Thyroid gland (tissue), 4 donors: ENCODE data around the gene UCK2. TPM values are rescaled to one million over a fixed set of nuclear protein-coding genes. Genes with fewer than 3 reads are reported as not detected.

Experiments used
- DNase-seq, 2 donors: peaks; one replicate each; pipeline ENCODE4 v3.0.0-alpha.2; 2019
- H3K27ac ChIP-seq, 3 donors: fragments of 200-600 bp; sonication (generic); 1 replicate in 2 of 3; 2 replicates in 1 of 3; pipeline ENCODE4 v1.5.1; 2016 to 2019; ENCODE audit warnings: mild to moderate bottlenecking in 1 of 3, moderate library complexity in 1 of 3
- H3K27me3 ChIP-seq: fragments of 200-600 bp; sonication (generic); one replicate; pipeline ENCODE4 v1.5.1; 2019
- H3K36me3 ChIP-seq, 2 donors: fragments of 200-600 bp; sonication (generic); one replicate each; pipeline ENCODE4 v1.5.1; 2016 to 2019
- H3K4me1 ChIP-seq, 2 donors: fragments of 200-600 bp; sonication (generic); one replicate each; pipeline ENCODE4 v1.5.1; 2017 to 2019
- H3K4me3 ChIP-seq, 3 donors: fragments of 200-600 bp; sonication (generic); replicated peaks in 1 of 3; 1 replicate in 2 of 3; 2 replicates in 1 of 3; pipeline ENCODE4 v1.5.1; 2016; ENCODE audit warnings: mild to moderate bottlenecking in 1 of 3
- H3K9me3 ChIP-seq: fragments of 200-600 bp; sonication (generic); one replicate; pipeline ENCODE4 v1.5.1; 2017
- POLR2A ChIP-seq, 2 donors: fragments of 450-650 bp; IDR thresholded peaks; one replicate each; pipeline ENCODE4 v1.6.1; 2017; ENCODE audit warnings: antibody characterized with exemption in 2 of 2, mild to moderate bottlenecking in 2 of 2, moderate library complexity in 1 of 2
- WGBS, 2 donors: methylation state at CpG; one replicate each; pipeline ENCODE4 v1.1.5; 2017; 5-methylcytosine and 5-hydroxymethylcytosine counted together
- intact Hi-C: fragments of 100-400 bp; cut with DNase I; formaldehyde crosslinking; loops from one replicate; pipeline ENCODE4 v1.15.1; 2023
- total RNA-seq, 4 donors: library from RNA; depleted of rRNA; stranded (reverse); fragments of >200 nt; gene quantifications; one replicate each; pipeline ENCODE4 v1.2.3, GENCODE V29; 2016
- TF ChIP-seq, protein P1 (sequence below), 6 experiments: fragments of 200-600 bp in 3 of 6; fragments of 450-650 bp in 3 of 6; sonication (generic) in 3 of 6; IDR thresholded peaks; one replicate each; pipeline ENCODE4 v1.5.1; 2016 to 2019; ENCODE audit warnings: antibody characterized with exemption in 6 of 6, mild to moderate bottlenecking in 2 of 6, inconsistent platforms in 1 of 6, moderate library complexity in 1 of 6

Gene UCK2
- total RNA-seq, 4 donors from 2014 or later: 15.9 to 21.0 (median 19.3) TPM

- Histone ChIP-seq H3K4me3 (no peak overlapping the region), H3K27me3 (no peaks in the 10 kb centered on the region), H3K36me3 (no peaks in the 10 kb centered on the region), H3K4me1 (peaks cover 1 to 5% of the 10 kb centered on the region in 2 donors), H3K27ac (no peak overlapping the region), H3K9me3 (no peaks in the 10 kb centered on the region)
- no peak for DNase-seq
- no peak for TF ChIP-seq POLR2A (IDR thresholded peaks at IDR 0.05)
- TF ChIP-seq, protein P1, sequence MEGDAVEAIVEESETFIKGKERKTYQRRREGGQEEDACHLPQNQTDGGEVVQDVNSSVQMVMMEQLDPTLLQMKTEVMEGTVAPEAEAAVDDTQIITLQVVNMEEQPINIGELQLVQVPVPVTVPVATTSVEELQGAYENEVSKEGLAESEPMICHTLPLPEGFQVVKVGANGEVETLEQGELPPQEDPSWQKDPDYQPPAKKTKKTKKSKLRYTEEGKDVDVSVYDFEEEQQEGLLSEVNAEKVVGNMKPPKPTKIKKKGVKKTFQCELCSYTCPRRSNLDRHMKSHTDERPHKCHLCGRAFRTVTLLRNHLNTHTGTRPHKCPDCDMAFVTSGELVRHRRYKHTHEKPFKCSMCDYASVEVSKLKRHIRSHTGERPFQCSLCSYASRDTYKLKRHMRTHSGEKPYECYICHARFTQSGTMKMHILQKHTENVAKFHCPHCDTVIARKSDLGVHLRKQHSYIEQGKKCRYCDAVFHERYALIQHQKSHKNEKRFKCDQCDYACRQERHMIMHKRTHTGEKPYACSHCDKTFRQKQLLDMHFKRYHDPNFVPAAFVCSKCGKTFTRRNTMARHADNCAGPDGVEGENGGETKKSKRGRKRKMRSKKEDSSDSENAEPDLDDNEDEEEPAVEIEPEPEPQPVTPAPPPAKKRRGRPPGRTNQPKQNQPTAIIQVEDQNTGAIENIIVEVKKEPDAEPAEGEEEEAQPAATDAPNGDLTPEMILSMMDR (IDR thresholded peaks at IDR 0.05): no peak
- intact Hi-C loops: no loop called here
- WGBS, 2 donors: 90 to 95% methylated on average over 8 of the region's 8 CpGs
These were observed 29.8 kb downstream of the UCK2 start for GRCh38 chr1:165857046-165857801.

GRCh38 chr1:165858364-165858823, 31.0 kb downstream of the UCK2 start:
- DNase-seq: no peak
- Histone ChIP-seq H3K36me3 (no peaks in the 10 kb centered on the region), H3K4me1 (peaks cover 11 to 15% of the 10 kb centered on the region in 2 donors), H3K27ac (no peak overlapping the region), H3K27me3 (no peaks in the 10 kb centered on the region), H3K4me3 (no peak overlapping the region), H3K9me3 (no peaks in the 10 kb centered on the region)
- TF ChIP-seq, protein P1 (IDR thresholded peaks at IDR 0.05): no peak
- TF ChIP-seq POLR2A (IDR thresholded peaks at IDR 0.05): no peak
- intact Hi-C loops: no loop called here
- 59 to 60% methylated on average over 3 of the region's 3 CpGs for WGBS, 2 donors

DNA sequence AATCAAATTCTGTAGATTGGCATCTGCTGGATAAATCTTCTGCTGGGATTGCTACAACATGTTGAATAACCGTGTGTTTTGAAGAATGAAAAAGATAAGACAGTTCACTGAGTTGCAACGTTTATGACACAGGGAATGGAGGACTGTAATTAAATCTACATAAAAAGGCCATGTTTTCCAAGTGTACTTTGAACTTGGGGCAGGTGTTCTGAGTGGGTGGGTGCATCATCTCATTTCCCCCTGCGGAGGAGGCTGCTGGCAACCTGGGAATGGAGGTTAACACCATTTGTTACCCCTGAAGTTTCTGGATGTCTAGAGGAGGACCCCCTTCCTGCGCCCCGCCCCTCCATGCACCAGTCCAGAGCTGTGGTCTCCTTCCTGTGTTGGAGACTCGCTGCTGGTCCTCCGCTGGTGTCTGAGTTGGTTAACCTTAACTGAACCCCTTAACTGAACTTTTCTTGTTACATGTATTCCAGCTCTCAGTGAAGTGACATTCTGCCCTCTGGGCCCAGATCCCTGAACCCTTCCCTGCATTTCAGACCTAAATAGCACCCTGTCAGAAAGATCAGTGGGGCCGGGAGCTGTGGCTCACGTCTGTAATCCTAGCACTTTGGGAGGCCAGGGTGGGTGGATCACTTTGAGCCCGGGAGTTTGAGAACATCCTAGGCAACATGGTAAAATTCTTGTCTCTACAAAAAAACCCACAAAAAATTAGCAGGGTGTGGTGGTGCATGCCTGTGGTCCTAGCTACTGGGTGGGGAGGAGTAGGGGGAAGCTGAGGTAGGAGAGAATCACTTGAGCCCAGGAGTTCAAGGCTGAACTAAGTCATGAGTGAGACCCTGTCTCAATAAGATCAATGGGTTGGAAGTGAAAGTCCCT, 31.8 kb downstream of the UCK2 start:
- Histone ChIP-seq H3K4me3 (no peak overlapping the region), H3K27me3 (no peaks in the 10 kb centered on the region), H3K9me3 (no peaks in the 10 kb centered on the region), H3K27ac (no peak overlapping the region), H3K4me1 (peaks cover 11 to 15% of the 10 kb centered on the region in 2 donors), H3K36me3 (no peaks in the 10 kb centered on the region)
- 84 to 93% methylated on average over 10 of the region's 10 CpGs for WGBS, 2 donors
- DNase-seq: no peak
- no peak for TF ChIP-seq POLR2A (IDR thresholded peaks at IDR 0.05)
- TF ChIP-seq, protein P1 (IDR thresholded peaks at IDR 0.05): no peak
- intact Hi-C loops: no loop called here

GRCh38 chr1:165860065-165860464, 32.7 kb downstream of the UCK2 start:
- TF ChIP-seq, protein P1 (IDR thresholded peaks at IDR 0.05): no peak
- no peak for TF ChIP-seq POLR2A (IDR thresholded peaks at IDR 0.05)
- intact Hi-C loops: no loop called here
- Histone ChIP-seq H3K36me3 (no peaks in the 10 kb centered on the region), H3K4me3 (no peak overlapping the region), H3K4me1 (peaks cover 11 to 15% of the 10 kb centered on the region in 2 donors), H3K27me3 (no peaks in the 10 kb centered on the region), H3K9me3 (no peaks in the 10 kb centered on the region), H3K27ac (no peak overlapping the region)
- 96 to 100% methylated on average over 2 of the region's 2 CpGs for WGBS, 2 donors
- DNase-seq: no peak
